GM21529 (cell line): Measurements from ENCODE around the gene CYP2W1.

ENCODE experiments used
- ATAC-seq: cut with Tn5 transposase; IDR thresholded peaks from one replicate; pipeline ENCODE4 v1.9.1; 2021; ENCODE audit not compliant: unreplicated experiment

CYP2W1 gene

GRCh38 chr7:1011297-1012003 lies 28.5 kb downstream of the CYP2W1 start:
- ATAC-seq = no peak

- no peak for ATAC-seq
These were observed 29.2 kb downstream of the CYP2W1 start for GRCh38 chr7:1012004-1012715.

- no peak for ATAC-seq
These were observed 29.7 kb downstream of the CYP2W1 start for GRCh38 chr7:1012716-1013095.

DNA sequence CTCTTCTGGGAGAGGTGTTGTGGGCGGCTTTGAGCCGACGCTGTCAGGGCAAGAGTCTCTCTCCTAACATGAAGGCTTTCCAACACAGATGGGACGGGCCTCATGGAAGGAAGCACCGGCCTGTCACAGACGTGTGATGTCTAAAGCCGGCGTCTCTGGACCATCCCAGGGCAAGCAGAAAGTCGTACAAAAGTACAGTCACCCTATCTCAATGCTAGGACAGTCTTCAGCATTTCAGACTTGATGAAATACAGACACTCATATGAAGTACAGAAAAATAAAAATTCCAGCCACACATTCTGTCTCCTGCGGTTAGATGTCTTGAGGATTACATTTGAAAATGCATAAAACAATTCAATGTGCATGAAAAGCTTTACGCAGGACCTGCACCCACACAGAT lies 30.6 kb downstream of the CYP2W1 start:
- ATAC-seq = no peak

DNA sequence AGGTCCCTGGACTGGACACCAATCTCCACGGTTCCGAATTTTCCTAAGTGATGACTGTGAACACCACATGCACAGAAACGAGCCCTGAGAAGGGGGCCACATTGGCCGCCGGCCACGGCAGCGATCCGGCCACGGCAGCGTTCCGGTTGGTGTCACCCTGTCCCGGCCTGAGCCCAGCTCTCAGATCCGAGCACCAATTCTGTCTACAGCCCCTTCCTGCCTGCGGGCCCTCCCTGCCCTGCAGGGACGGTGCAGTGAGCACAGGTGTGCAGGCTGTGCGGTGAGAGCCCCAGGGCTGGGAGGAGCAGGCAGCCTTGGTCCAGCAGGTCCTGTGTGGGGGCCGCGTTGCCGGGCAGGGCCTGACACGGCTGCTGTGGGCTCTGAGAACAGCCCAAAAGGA lies 31.7 kb downstream of the CYP2W1 start:
- ATAC-seq = no peak

DNA sequence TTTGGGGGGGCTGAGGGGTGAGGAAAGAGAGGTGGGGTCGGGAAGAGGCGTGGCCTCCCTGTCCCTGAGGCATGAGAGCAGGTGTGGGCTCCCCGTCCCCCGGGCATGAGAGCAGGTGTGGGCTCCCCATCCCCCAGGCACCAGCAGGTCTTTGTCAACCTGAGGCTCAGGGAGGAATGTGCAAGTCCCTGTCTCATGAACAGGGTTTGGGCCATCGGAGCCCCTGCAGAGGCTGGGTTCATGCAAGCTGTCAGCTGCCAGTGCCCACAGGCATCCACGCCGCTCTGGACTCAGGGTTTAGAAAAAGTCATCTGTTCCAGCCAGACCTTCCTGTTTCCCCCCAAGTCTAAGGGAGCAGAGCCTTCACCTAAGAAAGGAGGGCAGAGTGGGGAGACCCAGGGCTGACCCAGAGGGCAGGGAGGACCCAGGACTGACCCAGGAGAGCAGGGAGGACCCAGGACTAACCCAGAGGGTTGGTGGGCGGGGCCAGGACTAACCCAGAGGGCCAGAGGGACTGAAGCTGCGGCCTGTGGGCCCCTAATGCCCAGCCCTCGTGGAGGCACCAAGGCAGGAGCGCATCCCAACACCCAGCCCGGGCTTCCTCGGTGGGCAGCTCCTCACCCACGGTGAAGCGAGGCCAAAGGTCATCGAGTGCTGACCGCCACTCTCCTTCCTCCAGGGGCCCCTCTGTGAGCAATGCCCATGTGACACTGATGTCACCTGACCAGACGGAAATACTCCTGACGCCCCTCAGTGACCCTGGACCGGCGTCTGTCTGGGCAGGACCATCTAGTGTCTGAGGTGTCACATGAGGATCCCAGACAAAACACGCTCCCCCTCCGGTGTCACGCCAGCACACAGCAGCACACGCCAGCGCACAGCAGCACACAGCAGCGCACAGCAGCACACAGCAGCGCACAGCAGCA lies 32.5 kb downstream of the CYP2W1 start:
- no peak for ATAC-seq

GRCh38 chr7:1016577-1017531 lies 33.9 kb downstream of the CYP2W1 start:
- no peak for ATAC-seq

GRCh38 chr7:1017586-1018333 lies 34.8 kb downstream of the CYP2W1 start:
- ATAC-seq = no peak

DNA sequence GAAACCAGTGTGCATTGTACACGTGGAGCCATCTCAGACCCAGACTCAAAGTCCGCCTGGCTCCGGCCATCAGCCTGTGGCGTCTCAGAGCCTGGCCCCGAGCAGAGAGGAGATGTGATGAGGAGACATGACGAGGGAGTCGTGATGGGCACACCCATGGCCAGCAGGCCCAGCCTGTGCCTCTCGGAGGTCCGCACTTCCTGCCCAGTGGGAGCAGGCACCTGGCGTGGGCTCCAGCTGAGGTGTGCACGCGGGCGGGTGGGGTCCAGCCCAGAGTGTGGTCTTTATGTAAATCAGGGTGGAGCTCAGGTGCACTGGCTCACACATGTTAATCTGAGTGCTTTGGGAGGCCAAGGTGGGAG lies 35.3 kb downstream of the CYP2W1 start:
- no peak for ATAC-seq

- no peak for ATAC-seq
These were observed 36.3 kb downstream of the CYP2W1 start for GRCh38 chr7:1019255-1019785.

- no peak for ATAC-seq
These were observed 37.0 kb downstream of the CYP2W1 start for GRCh38 chr7:1019789-1020610.

DNA sequence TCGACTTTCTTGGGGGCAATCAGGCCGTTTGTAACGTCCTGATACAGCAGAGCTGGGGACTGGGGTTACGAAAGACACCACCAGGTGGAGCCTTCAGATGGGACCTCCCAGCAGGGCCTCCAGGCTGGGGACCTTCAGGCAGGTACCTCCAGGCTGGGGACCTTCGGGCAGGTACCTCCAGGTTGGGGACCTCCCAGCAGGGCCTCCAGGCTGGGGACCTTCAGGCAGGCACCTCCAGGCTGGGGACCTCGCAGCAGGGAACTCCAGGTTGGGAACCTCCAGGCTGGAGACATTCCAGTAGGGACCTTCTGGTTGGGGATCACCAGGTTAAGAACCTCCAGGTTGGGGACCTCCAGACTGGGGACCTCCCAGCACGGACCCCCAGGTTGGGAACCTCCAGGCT lies 37.9 kb downstream of the CYP2W1 start:
- no peak for ATAC-seq

- no peak for ATAC-seq
These were observed 38.4 kb downstream of the CYP2W1 start for GRCh38 chr7:1021366-1021765.

GRCh38 chr7:1021931-1022330 lies 39.0 kb downstream of the CYP2W1 start:
- ATAC-seq = no peak

DNA sequence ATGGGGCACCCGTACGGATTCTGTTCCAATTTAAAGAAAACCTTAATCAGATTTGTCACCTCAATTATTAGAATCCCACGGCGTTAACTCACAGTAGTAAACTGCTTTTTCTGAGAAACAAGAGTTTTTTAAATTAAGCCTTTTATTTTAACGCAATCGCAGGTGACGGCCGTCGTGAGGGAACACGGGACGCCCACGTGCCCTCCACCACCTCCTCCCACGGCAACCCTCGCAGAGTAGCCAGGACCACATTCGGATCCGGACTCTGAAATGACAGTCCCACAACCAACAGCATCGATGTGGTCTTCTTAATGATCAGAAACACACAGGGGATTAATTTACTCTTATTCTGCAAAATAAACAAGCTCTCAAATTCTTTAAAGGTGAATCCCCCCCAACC lies 39.4 kb downstream of the CYP2W1 start:
- no peak for ATAC-seq

DNA sequence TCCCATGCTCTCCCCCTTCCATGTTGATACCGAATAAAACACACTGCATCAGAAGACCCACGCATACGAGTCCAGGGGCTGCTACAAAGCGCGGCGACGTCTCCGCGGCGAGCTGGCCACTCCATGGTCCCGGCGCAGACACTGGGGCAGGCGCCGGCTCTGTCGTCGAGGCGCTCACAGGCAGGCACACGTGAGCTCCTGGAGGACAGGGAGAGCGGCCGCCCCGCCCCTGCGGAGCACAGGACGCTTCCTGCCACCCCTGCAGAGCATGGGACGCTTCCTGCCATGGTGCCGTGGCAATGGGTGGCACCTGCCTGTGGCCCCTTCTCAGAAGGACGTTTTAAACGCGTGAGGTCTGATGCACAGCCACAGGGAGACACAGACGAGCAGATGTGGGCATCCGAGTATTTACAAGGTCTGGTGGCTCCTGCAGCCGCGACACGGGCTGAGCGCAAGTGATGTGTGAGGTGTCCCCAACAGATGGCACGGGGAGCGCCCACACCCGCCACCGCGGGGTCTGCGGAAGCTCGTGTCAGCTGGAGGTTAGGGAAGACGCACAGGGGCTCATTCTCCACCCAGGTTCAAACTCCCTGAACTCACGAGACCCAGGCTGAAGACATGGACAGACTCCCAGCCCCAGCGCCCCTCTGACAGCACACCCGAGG lies 40.0 kb downstream of the CYP2W1 start:
- ATAC-seq = no peak

DNA sequence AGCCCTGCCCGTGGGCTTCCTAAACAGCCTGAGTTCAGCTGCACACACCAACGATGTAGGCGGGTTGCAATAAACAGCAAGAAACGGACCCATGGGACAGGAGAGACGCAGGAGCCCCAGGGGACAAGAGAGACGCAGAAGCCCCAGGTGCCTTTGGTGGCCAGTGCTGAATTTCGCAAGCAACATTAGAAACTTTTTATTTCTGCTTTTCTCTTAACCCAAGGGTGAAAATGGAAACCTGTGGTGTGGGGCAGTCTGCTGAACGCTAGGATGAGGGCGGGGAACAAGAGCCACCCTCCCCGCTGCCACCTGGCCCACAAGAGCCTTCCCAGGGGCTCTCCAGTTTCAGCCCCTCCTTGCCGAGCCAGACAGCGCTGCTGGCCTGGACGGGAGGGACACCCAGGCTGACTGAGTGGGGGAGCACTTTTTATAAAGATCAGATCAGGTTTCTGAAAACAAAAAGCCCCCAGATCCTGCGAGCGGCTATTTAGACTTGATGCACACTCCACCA lies 41.4 kb downstream of the CYP2W1 start:
- peak; percentile 65 for ATAC-seq
